ENCODE measurements around the gene PTGR1.

DNA sequence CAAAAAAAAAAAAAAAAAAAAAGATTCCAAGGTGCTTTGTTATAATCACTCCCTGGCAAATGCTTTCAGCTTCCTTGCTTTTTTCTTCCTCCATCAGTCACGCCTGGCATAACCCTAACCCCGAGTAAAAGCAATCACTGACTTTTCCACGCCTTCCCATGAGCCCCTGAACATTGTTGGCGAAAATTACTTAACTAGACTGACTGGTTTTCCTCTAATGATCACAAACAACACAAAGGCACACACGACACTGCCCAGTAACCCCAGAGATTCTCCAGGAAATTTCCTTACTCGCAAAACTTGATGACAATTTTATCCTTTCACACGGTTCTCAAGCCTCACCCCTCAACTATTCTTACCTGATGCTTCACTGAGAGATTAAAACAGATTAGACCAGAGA lies 11.4 kb upstream of the PTGR1 start:
- TF ChIP-seq POLR2A (IDR thresholded peaks at IDR 0.05; ENCODE audit: control extremely low read depth in 1 of 2, low read depth in 2 of 2, low read length in 2 of 2), result no peak
- TF ChIP-seq TAF1 (IDR thresholded peaks at IDR 0.05; ENCODE audit: low read depth, low read length), result no peak
- TF ChIP-seq CBX5 (IDR thresholded peaks at IDR 0.05; ENCODE audit: low read depth, low read length), result no peak
- no peak for TF ChIP-seq SIN3A (conservative IDR thresholded peaks at IDR 0.05 in 1 of 2, IDR thresholded peaks at IDR 0.05 in 1 of 2; ENCODE audit: low read depth in 1 of 2, low read length in 2 of 2)
- no peak for TF ChIP-seq FOSL1 (IDR thresholded peaks at IDR 0.05; ENCODE audit: insufficient read depth, low read depth, low read length)
- TF ChIP-seq, protein P1, sequence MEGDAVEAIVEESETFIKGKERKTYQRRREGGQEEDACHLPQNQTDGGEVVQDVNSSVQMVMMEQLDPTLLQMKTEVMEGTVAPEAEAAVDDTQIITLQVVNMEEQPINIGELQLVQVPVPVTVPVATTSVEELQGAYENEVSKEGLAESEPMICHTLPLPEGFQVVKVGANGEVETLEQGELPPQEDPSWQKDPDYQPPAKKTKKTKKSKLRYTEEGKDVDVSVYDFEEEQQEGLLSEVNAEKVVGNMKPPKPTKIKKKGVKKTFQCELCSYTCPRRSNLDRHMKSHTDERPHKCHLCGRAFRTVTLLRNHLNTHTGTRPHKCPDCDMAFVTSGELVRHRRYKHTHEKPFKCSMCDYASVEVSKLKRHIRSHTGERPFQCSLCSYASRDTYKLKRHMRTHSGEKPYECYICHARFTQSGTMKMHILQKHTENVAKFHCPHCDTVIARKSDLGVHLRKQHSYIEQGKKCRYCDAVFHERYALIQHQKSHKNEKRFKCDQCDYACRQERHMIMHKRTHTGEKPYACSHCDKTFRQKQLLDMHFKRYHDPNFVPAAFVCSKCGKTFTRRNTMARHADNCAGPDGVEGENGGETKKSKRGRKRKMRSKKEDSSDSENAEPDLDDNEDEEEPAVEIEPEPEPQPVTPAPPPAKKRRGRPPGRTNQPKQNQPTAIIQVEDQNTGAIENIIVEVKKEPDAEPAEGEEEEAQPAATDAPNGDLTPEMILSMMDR (IDR thresholded peaks at IDR 0.05; ENCODE audit: control extremely low read depth in 1 of 3, insufficient read depth in 1 of 3, low read depth in 1 of 3, low read length in 3 of 3), result no peak
- TF ChIP-seq USF2 (IDR thresholded peaks at IDR 0.05; ENCODE audit: low read length), result no peak

Measured in H1 (cell line).